Smooth muscle cell (in vitro differentiated cells): ENCODE results near the gene PDZD2. TPM values are rescaled to one million over a fixed set of nuclear protein-coding genes. Genes with fewer than 3 reads are reported as not detected.

Experiments used
- DNase-seq: peaks from one replicate; lab custom pipeline; 2025; ENCODE audit not compliant: unreplicated experiment; lab: John Stamatoyannopoulos, UW
- H2AFZ ChIP-seq: fragments of 200-600 bp; sonication (generic); 2 replicates; pipeline ENCODE4 v1.6.0; 2016; ENCODE audit warnings: antibody characterized with exemption, low read depth, mild to moderate bottlenecking
- H3F3A ChIP-seq: fragments of 200-600 bp; sonication (generic); 2 replicates; pipeline ENCODE4 v1.6.0; 2017; ENCODE audit warnings: antibody characterized with exemption, low read depth
- H3K27ac ChIP-seq: fragments of 200-600 bp; sonication (generic); 2 replicates; pipeline ENCODE4 v1.5.1; 2016; ENCODE audit warnings: low read depth, mild to moderate bottlenecking
- H3K27me3 ChIP-seq: fragments of 200-600 bp; sonication (generic); 2 replicates; pipeline ENCODE4 v1.6.1; 2016; ENCODE audit warnings: low read depth, mild to moderate bottlenecking
- H3K36me3 ChIP-seq: fragments of 200-600 bp; sonication (generic); 2 replicates; pipeline ENCODE4 v1.5.1; 2016; ENCODE audit warnings: low read depth
- H3K4me1 ChIP-seq: fragments of 200-600 bp; sonication (generic); 2 replicates; pipeline ENCODE4 v1.5.1; 2016; ENCODE audit warnings: low read depth
- H3K4me2 ChIP-seq: fragments of 200-600 bp; sonication (generic); 2 replicates; pipeline ENCODE4 v1.6.0; 2016; ENCODE audit warnings: mild to moderate bottlenecking
- H3K4me3 ChIP-seq: fragments of 200-600 bp; sonication (generic); 2 replicates; pipeline ENCODE4 v1.5.1; 2016; ENCODE audit warnings: mild to moderate bottlenecking
- H3K79me2 ChIP-seq: fragments of 200-600 bp; sonication (generic); 2 replicates; pipeline ENCODE4 v1.6.0; 2016; ENCODE audit warnings: low read depth, mild to moderate bottlenecking
- H3K9ac ChIP-seq: fragments of 200-600 bp; sonication (generic); 2 replicates; pipeline ENCODE4 v1.6.0; 2016; ENCODE audit warnings: low read depth
- H3K9me3 ChIP-seq: fragments of 200-600 bp; sonication (generic); replicated peaks from 2 replicates; pipeline ENCODE4 v1.5.1; 2016; ENCODE audit warnings: low read depth
- H4K20me1 ChIP-seq: fragments of 200-600 bp; sonication (generic); 2 replicates; pipeline ENCODE4 v1.6.0; 2016; ENCODE audit warnings: low read depth
- WGBS: methylation state at CpG from one replicate; pipeline ENCODE4 v1.1.7; 2016; ENCODE audit warnings: low lambda C conversion rate; 5-methylcytosine and 5-hydroxymethylcytosine counted together
- polyA plus RNA-seq: library from polyadenylated mRNA; unstranded; fragments of >200 nt; fragmentation: Nextera tagmentation; extraction: Ambion mirVana; gene quantifications from 2 replicates; pipeline ENCODE4 v1.2.1, GENCODE V29; 2016
- total RNA-seq: library from RNA; depleted of rRNA; stranded (reverse); fragments of >200 nt; gene quantifications from 2 replicates; pipeline ENCODE4 v1.2.3, GENCODE V29; 2014
- TF ChIP-seq, protein P1 (sequence below): fragments of 200-600 bp; sonication (generic); IDR thresholded peaks from 2 replicates; pipeline ENCODE4 v1.5.1; 2017; ENCODE audit warnings: borderline replicate concordance, mild to moderate bottlenecking, antibody characterized with exemption; ENCODE audit not compliant: insufficient read depth, poor library complexity, severe bottlenecking

The PDZD2 gene
- total and polyA plus RNA-seq, 2 experiments from 2014 or later, result 3.2 to 4.1 TPM

DNA sequence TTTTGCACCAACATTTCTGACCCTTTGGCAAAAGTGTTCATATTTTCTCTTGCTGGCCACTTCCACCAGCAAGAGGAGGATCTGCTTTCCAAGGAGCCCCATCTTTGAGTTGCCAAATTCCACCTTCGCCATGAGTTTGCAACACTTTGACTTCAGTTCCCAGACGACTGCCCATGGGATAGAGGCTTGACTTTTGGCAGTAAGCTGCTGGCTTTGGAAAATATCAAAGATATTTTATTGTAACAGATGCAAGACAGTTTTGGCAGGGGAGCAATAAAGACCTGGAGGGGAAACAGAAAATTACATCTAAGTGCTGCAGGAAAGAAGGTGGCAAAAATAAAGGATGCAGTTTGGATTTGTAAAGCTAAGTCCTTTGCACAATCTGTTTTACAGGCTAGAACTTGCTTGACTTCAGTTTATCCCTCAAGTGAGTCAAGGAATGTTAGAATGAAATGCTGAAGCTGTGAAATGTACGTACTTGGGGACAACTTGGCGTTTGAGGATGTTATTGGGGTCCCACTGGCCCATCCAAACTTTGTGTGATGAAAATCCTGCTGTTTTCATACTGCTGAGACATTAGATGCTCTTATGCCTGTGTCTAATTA lies 302.3 kb downstream of the PDZD2 start:
- DNase-seq, result no peak
- Histone ChIP-seq H3K4me2 (no peak overlapping the region), H3K27me3 (no peaks in the 10 kb centered on the region), H4K20me1 (no peaks in the 10 kb centered on the region), H3K9ac (no peak overlapping the region), H3K79me2 (no peaks in the 10 kb centered on the region), H2AFZ (no peak overlapping the region), H3F3A (no peaks in the 10 kb centered on the region), H3K4me1 (no peaks in the 10 kb centered on the region), H3K9me3 (no peaks in the 10 kb centered on the region), H3K27ac (no peak overlapping the region), H3K36me3 (no peaks in the 10 kb centered on the region), H3K4me3 (no peak overlapping the region)
- TF ChIP-seq, protein P1, sequence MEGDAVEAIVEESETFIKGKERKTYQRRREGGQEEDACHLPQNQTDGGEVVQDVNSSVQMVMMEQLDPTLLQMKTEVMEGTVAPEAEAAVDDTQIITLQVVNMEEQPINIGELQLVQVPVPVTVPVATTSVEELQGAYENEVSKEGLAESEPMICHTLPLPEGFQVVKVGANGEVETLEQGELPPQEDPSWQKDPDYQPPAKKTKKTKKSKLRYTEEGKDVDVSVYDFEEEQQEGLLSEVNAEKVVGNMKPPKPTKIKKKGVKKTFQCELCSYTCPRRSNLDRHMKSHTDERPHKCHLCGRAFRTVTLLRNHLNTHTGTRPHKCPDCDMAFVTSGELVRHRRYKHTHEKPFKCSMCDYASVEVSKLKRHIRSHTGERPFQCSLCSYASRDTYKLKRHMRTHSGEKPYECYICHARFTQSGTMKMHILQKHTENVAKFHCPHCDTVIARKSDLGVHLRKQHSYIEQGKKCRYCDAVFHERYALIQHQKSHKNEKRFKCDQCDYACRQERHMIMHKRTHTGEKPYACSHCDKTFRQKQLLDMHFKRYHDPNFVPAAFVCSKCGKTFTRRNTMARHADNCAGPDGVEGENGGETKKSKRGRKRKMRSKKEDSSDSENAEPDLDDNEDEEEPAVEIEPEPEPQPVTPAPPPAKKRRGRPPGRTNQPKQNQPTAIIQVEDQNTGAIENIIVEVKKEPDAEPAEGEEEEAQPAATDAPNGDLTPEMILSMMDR, result no peak
- WGBS, result 81% methylated on average over 4 of the region's 4 CpGs

DNA sequence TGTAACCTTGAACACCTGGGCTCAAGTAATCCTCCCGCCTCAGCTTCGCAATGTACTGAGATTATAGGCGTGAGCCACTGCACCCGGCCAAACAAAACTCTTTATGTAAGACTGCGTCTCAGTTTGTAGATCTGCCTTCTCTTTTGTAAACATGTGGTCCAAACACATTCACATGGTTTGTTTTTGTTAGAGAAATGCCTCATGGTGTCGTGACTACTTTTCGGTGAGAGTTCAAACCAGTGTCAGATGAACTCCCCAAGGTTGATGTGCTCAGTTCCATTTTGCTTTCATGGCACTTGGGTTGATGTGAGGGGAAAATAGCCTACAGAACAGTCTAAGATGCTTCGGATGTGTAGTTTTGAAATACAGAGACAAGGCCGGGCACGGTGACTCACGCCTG lies 303.6 kb downstream of the PDZD2 start:
- Histone ChIP-seq H3K79me2 (no peaks in the 10 kb centered on the region), H3K27ac (no peak overlapping the region), H3K9ac (no peak overlapping the region), H3K4me1 (no peaks in the 10 kb centered on the region), H3K4me3 (no peak overlapping the region), H3K36me3 (no peaks in the 10 kb centered on the region), H3K4me2 (no peak overlapping the region), H4K20me1 (no peaks in the 10 kb centered on the region), H3K27me3 (no peaks in the 10 kb centered on the region), H3F3A (no peaks in the 10 kb centered on the region), H2AFZ (no peak overlapping the region), H3K9me3 (no peaks in the 10 kb centered on the region)
- no peak for DNase-seq
- TF ChIP-seq, protein P1, result no peak
- 86% methylated on average over 11 of the region's 11 CpGs for WGBS

DNA sequence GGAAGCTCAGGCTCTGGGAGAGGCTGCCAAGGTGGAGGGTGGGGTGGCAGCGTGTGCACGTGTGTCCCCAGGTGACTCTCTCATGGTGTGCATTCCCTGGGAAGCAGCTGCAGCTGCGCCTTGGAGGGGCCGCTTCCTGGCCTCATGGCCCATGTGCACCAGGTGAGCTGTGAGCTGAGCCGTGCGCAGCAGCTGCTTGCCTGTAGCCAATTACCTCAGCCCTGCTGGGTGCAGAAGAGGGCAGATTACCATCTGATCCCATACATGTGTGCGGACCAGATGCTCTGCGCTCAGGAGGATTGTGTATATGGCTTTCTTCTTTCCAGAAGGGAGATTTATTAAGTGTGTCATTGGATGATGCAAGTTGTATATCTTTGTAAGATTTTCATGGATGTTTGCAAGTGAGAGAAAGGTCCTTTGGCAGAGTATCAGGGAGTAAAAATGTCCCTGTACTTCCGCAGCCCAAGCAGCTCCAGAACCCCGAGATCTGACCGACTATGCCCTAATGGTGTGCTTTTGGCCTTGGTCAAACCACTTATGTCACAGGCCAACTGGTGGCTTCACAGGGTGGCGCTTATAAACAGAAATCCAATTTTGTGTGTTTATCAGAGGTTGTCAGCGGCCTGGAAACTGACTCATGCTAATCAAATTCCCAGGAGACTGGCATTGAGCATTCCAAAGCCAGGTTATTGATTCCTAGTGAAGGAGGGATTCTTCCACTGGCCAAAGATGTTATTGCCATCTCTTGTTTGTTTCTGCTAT lies 305.9 kb downstream of the PDZD2 start:
- no peak overlapping the region for H3K27ac ChIP-seq
- H3K9ac ChIP-seq, result no peak overlapping the region
- no peak overlapping the region for H3K4me2 ChIP-seq
- TF ChIP-seq, protein P1, result no peak
- H3K27me3 ChIP-seq, result no peaks in the 10 kb centered on the region
- WGBS, result 94% methylated on average over 13 of the region's 13 CpGs
- H3K4me3 ChIP-seq, result no peak overlapping the region
- H3F3A ChIP-seq, result no peaks in the 10 kb centered on the region
- H4K20me1 ChIP-seq, result no peaks in the 10 kb centered on the region
- H2AFZ ChIP-seq, result no peak overlapping the region
- no peaks in the 10 kb centered on the region for H3K79me2 ChIP-seq
- no peak for DNase-seq
- H3K9me3 ChIP-seq, result no peaks in the 10 kb centered on the region
- no peaks in the 10 kb centered on the region for H3K4me1 ChIP-seq
- H3K36me3 ChIP-seq, result no peaks in the 10 kb centered on the region

DNA sequence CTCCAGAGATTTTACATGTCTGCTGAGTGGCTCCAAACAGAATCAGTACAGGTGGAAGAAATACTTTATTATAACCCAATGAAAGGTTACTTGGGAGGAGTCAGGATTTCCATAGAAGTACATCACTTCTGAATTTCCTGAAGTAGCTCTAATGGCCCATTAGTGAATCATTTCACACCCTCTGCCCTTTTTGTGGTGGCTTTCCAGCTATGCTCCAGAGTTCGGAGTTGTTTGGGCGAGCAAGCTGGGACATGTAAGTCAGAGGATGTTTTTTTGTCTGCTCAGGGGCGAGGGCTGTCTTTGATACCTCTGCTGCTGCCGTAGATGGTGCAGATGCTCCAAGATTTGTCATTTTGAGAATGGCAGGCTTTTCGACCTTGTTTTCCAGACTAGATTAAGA lies 309.1 kb downstream of the PDZD2 start:
- TF ChIP-seq, protein P1, result no peak

More for the DNA sequence above, 309.1 kb downstream of the PDZD2 start:
- Histone ChIP-seq H3F3A (no peaks in the 10 kb centered on the region), H3K4me3 (no peak overlapping the region), H3K27ac (no peak overlapping the region), H3K9me3 (no peaks in the 10 kb centered on the region), H3K79me2 (no peaks in the 10 kb centered on the region), H3K4me1 (no peaks in the 10 kb centered on the region), H3K4me2 (no peak overlapping the region), H3K27me3 (no peaks in the 10 kb centered on the region), H2AFZ (peak overlapping the region; percentile 3), H3K9ac (no peak overlapping the region), H3K36me3 (no peaks in the 10 kb centered on the region), H4K20me1 (no peaks in the 10 kb centered on the region)
- DNase-seq, result no peak
- 41% methylated on average over 5 of the region's 5 CpGs for WGBS
